ENCODE data around the gene ITPK1.

DNA sequence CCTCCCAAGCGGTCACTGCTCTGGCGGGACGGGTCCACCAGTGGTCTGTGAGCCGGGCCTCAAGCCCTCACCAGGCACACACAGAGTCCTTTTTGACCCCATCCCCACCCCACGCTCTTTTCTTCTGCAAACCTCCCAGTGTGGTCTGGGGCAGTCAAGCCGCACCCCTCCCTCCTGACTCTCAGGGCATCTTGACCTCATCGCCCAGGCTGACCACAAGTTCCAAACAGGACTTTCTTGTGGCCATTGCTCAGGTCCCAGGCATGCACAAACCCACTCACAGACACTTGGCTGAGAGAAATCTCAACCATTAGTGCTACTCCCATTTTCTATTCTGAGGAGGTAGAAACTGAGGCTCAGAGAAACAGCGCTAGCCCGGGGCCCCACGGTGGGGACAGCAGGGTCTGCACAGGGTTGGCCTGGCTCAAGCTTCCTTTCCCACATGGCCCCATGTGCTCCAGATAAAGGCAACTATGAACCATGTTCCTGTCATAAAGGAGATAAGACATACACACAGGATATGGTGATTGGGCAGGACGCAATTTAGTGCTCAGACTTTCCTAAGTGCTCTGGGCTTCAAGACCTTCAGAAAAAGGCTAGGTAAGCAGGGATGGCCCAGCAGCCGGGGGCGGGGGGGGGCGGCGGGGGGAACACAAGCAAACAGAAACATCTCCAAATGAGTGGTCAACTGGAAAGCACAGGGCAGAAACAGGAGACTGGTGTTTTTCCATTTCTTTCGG is 69.6 kb downstream of the ITPK1 start:
- TF ChIP-seq, protein P1, sequence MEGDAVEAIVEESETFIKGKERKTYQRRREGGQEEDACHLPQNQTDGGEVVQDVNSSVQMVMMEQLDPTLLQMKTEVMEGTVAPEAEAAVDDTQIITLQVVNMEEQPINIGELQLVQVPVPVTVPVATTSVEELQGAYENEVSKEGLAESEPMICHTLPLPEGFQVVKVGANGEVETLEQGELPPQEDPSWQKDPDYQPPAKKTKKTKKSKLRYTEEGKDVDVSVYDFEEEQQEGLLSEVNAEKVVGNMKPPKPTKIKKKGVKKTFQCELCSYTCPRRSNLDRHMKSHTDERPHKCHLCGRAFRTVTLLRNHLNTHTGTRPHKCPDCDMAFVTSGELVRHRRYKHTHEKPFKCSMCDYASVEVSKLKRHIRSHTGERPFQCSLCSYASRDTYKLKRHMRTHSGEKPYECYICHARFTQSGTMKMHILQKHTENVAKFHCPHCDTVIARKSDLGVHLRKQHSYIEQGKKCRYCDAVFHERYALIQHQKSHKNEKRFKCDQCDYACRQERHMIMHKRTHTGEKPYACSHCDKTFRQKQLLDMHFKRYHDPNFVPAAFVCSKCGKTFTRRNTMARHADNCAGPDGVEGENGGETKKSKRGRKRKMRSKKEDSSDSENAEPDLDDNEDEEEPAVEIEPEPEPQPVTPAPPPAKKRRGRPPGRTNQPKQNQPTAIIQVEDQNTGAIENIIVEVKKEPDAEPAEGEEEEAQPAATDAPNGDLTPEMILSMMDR (IDR thresholded peaks at IDR 0.05): no peak
- TF ChIP-seq POLR2AphosphoS5 (IDR thresholded peaks at IDR 0.05) (no peak), POLR2A (IDR thresholded peaks at IDR 0.05) (no peak)

Measured in breast epithelium (tissue), 3 donors.